Tibial nerve (tissue), 4 donors: ENCODE data around the gene TMEM131L.

ENCODE experiments used
- EP300 ChIP-seq, 2 donors: sonication (generic); formaldehyde crosslinking; IDR thresholded peaks; one replicate each; pipeline ENCODE4 v1.6.1; 2017; ENCODE audit warnings: antibody characterized with exemption in 2 of 2, mild to moderate bottlenecking in 1 of 2
- POLR2A ChIP-seq, 2 donors: fragments of 450-650 bp; IDR thresholded peaks; one replicate each; pipeline ENCODE4 v1.6.1; 2017; ENCODE audit warnings: antibody characterized with exemption in 2 of 2, mild to moderate bottlenecking in 2 of 2, moderate library complexity in 2 of 2
- TF ChIP-seq, protein P1 (sequence below), 5 experiments: fragments of 200-600 bp in 3 of 5; fragments of 450-650 bp in 2 of 5; sonication (generic) in 3 of 5; IDR thresholded peaks; one replicate each; pipeline ENCODE4 v1.5.1; 2016 to 2019; ENCODE audit warnings: antibody characterized with exemption in 5 of 5, mild to moderate bottlenecking in 3 of 5, moderate library complexity in 2 of 5

DNA sequence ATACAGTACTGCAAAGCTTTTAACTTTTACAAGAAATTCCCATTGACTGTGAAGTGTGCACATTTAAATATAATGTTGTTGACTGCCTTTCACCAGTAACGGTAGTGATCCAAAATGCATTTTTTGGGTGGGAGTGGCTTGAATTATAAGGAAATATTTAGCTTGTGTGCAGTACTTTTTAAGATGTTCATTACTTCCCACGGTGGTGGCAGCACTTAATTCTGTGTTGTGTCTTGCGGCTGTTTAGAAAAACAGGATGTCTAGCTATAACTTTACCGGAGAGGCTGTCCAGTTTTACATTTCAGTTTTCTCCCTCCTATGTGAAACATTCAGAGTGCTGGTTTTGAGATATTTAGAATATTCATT lies 1.7 kb downstream of the TMEM131L start:
- TF ChIP-seq POLR2A (IDR thresholded peaks at IDR 0.05) = no peak
- TF ChIP-seq, protein P1, sequence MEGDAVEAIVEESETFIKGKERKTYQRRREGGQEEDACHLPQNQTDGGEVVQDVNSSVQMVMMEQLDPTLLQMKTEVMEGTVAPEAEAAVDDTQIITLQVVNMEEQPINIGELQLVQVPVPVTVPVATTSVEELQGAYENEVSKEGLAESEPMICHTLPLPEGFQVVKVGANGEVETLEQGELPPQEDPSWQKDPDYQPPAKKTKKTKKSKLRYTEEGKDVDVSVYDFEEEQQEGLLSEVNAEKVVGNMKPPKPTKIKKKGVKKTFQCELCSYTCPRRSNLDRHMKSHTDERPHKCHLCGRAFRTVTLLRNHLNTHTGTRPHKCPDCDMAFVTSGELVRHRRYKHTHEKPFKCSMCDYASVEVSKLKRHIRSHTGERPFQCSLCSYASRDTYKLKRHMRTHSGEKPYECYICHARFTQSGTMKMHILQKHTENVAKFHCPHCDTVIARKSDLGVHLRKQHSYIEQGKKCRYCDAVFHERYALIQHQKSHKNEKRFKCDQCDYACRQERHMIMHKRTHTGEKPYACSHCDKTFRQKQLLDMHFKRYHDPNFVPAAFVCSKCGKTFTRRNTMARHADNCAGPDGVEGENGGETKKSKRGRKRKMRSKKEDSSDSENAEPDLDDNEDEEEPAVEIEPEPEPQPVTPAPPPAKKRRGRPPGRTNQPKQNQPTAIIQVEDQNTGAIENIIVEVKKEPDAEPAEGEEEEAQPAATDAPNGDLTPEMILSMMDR (IDR thresholded peaks at IDR 0.05) = no peak
- no peak for TF ChIP-seq EP300 (IDR thresholded peaks at IDR 0.05)
